Astrocyte of the hippocampus (primary cell): Measurements from ENCODE around the gene HOOK2.
A peak's percentile ranks its signal among the peaks of the same experiment; 100 is the strongest.

Experiments used
- DNase-seq: peaks from one replicate; pipeline ENCODE4 v3.0.0; 2011; ENCODE audit warnings: low read depth, low spot score

Gene HOOK2

DNA sequence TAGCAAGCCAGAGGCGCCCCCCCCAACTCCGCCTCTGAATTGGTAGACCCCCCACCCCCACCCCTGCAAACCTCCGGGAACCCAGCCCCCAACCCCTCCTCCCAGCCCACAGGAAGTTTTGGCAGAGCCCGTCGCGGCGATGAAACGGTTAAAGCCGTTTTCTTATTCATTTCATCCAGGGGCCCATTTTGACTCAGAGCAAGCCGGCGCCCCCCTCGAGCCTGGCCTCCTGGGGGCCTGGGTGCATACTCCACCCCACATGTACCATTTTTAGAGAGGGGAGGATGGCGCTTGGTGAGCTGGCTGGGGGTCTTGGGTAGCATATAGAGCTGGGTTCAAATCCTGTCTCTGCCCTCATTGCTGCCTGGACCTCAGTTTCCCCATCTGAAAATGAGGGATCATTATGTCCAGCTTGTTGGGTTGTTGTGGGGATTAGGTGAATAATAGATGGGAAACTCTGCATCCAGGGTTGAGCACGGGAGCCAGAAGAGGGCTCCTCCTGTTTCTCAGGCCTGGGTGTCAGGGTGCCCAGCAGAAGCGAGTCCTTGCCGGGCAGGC is 8.0 kb upstream of the HOOK2 start:
- DNase-seq, result no peak

DNA sequence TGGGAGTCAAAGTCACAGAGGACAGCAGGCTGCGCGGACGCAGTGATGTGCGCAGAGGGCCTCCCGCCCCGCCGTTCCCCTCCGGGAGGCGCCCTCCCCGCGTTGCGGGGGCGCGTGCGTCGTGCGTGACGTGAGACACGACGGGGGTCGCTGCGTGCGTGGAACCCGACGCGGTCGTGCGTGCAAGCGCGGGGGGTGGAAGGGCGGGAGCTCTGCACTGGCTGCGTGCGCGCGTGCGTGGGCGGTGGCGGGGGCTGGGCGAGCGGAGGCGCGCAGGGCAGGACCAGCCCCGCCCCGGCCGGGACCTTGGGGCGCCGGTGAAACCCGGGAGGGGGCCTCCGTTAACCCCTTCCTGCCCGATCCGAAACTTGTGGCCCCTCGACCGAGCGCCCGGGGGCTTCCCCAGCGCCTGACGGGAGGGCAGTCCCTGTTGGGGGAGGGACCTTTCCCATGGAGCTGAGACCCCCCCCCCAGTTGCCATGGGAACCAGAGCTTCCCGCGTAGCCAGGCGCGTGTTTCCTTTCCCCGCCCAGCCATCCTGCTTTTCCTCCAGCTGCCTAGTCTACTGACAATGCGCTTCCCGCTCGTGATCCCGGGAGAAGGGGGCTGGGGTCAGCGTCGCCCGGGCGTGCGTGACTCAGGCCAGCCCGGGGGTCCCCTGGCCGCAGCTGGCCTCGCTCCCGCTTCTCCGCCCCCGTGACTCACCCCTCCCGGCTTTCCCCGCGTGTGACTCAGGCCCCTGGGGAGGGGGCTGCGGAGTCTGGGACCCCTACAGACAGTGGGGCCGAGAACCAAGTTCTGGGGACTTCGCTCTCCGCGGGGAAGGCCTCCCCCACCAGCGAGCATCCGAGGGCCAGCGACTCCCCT is 7.3 kb upstream of the HOOK2 start:
- DNase-seq, result peak; percentile 88

DNA sequence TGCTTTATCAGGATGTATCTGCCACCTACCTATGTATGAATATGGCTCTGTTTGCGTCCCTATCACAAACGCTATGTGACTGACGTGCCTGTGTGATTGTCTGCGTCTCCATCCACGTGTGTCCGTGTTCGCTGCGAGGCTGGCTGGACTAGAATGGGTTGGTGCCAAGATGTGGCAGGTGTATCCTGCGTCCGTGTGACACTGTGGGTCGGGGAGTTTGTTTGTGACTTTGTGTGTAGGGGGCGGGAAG is 6.7 kb upstream of the HOOK2 start:
- DNase-seq, result no peak

DNA sequence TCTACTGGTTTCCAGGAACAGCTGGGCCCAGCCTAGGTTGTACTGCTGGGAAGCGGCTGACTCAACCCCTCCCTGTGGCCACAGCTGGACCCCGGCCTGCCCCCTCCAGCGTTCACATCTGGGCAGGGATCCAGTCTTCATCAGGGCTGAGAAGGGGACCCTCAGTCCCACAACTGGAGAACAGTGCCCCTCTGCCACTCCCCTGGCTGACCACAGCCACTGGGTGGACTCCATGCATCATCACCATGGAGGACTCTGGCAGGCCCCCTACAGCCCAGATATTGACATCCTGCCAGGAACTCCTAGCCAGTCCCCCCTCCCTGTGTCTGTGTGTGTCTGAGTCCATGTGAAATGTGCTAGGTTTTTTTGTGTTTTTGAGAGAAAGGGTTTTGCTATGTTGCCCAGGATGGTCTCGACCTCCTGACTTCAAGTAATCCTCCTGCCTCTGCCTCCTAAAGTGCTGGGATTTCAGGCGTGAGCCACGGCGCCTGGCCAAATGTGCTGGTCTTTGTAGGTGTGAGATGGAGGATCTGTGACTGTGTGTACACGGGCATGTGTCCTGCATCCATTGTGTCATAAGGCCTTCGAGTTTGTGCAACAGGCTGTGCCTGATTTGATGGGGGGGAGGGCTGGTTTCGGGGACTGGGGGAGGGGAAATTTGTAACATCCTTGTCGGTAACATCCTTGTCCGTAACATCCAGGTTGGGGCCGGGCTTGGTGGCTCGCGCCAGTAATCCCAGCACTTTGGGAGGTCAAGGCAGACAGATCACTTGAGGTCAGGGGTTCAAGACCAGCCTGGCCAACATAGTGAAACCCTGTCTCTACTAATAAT is 4.0 kb upstream of the HOOK2 start:
- peak; percentile 84 for DNase-seq

DNA sequence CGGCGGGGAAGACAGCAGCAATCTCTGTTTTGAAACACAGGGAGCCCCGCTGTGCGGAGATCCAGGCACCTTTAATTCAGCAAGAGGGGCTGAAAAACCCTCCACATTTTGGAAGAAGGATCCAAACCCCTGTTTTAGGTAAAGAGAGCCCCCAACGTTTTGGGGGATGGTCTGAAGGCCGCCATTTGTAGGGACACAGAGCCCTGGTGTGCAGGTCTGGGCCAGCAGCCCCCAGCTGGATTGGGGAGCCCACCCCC is 3.5 kb upstream of the HOOK2 start:
- DNase-seq, result no peak

DNA sequence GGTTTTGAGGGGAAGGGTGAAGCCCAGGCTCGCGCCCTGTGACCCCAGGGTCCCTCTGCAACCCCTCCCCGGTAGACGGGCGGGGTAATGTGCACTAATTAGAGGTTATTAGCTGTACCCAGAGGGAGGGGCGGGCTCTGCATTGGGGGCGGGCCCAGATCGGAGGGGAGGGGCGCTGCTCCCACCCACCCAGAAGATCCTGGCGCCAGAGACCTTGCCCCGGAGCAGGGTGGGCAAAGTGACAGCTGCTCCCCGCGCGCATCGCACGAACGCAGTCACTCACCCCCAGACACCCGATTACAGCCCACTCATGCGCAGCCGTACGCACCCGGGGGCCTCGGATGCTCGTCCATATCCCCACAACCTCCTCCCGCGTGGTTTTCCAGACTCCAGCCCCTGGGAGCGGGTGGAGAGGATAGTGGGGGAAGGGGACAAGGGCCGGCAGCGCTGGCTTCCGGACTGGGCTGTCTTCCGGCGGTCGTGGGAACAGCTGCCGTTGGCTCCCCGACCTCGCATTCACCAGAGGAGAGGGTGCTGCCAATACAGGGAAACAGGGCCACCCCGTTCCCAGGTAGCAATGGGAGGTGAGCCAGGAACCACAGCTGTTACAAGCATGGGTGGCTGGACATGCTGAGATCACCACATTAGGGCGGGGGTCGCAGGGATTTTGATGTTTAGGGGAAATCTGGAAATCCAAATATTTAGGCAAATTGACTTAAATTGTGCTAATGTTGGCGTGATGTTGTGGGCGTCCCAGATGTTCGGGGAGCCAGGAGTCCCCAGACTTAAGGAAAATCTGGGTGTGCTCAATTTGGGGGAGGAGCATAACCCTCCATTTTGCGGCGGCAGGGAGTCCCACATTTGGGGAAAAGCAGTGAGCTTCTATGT is 2.9 kb upstream of the HOOK2 start:
- DNase-seq, result peak; percentile 85

DNA sequence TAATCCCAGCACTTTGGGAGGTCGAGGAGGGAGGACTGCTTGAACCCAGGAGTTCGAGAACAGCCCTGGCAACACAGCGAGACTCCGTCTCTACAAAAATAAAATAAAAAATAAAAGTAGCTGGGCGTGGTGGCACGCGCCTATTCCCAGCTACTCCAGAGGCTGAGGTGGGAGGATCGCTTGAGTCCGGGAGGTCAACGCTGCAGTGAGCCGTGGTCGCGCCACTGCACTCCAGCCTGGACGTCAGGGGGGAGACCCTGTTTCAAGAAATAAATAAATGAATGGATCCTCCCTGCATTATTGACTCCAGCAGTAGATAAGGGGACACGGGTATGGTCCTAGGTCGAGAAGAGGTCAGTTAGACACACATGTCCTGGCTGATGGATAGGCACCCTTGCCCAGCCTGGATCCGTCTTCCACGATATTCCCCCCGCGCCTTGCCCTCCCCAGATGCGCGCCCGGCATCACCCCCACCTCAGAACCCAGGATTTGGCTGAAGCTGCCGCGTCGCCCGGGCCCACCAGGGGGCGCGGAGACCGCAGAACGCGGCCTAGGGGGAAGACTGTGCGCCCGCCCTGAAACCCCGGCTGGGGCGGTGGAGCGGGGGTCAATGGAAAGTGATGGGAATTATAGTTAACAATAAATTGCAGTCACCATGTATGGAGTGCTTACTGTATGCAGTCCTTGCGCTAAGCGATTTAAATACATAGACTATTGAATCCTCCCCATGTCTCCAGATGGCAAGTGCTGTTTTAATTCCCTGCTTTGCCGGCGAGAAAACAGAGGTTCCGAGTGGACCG is 2.1 kb upstream of the HOOK2 start:
- peak; percentile 92 for DNase-seq

DNA sequence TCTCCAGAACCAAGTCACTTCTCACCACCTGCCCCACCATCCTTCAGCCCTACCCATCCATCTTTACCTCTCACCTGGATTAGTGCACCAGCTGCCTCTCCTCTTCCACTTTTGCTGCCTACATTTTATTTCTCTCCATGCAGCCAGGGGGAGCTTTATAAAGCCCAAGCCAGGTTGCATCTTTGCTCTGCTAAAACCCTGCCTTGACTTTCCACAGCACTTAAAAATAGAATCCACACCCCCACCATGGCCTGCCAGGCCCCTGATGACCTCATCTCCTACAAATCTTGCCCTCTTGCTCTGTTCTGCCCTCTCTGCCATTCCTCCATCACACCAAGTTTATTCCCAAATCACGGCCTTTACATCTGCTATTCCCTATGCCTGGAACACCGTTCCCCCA is 1.8 kb downstream of the HOOK2 start:
- peak; percentile 47 for DNase-seq

DNA sequence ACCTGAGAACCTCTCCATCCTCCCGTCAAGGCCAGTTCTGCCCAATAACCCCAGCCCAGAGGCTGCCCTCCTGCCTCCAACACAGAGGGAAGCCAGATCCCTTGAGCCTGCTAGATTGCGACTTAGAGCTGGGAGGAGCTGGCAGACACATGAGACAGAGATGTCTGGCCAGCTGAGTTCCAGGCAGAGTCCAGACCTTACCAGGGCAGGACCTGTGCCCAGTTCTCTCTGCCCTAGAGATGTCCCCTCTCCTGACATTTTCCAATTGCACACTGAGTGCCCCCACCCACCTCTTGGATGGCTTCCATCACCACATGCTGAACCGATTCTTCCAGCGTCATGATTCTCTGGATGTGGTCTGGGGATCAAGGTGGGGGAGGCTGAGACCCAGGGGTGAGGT is 3.0 kb downstream of the HOOK2 start:
- DNase-seq, result no peak

DNA sequence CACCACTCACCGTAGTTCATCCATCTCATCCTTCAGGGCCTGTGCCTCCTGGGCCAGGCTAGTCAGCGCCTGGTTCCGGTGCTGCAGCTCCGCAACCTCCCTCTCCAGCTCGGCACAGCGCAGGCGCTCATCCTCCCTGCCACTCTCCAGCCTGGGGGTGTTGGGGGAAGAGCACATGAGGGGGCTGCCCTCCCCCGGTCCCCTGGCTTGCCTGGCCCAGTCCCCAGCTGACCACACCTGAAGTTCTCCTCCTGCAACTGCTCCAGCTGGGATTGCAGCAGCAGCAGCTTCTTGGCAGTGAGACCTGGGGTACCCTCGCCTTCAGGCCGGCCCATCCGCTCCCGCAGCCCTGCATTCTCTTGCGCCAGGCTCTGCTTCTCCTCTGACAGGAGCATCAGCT is 4.4 kb downstream of the HOOK2 start:
- no peak for DNase-seq

DNA sequence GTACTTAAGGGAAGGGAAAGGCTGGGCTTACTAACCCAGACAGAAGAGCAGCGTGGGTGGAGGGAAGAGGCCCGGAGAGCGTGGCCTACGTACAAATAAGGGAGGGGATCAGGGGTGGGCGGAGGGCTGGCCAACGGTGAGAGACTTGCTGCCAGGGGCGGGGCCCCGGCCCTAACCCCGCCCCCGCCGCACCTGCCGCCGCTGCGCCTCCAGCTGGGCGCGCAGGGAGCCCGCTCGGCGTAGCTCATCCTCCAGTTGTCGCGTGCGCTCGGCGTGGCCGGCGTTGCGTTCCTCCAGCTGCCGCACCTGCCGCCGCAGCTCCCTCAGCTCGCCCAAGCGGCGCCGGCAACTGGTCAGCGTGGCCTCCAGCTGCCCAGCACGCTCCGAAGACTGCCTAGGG is 5.7 kb downstream of the HOOK2 start:
- DNase-seq, result peak; percentile 37

DNA sequence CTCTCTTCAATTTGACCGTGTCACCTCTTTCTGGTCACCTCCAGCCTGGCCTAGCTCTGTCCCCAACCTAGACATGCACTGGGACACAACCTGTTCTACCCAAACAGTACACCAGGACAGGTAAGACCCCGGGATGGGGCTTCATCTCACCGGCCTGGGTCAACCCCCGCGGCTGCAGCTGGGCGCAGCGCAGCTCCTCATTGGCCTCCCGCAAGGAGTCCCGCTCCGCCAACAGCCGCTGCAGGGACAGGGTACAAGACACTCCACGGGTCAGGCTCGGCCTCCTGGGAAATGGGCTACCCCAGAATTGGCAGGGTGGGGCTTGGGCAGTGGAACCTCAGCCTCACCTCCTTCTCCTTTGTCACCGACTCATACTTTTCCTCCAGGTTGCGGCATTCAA is 7.7 kb downstream of the HOOK2 start:
- DNase-seq, result no peak

DNA sequence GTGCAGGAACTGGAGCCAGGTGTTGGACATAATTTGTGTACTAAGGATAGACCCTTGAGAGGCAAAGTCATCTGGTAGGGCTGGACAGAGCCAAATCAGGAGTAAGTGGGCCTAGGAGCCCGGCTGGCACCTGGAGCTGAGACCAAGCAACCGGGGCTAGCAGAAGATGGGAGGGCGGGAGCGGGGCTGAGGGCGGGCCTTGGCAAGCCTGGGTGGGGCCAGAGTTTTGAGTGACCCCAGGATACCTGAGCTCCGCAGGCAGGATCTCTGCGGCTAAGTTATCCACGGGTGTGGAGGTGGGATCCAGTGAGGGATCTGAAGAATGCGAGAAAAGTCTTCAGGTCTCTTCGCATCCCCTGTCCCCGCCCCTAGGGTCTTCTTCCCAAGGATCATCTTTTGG is 8.2 kb downstream of the HOOK2 start:
- no peak for DNase-seq

DNA sequence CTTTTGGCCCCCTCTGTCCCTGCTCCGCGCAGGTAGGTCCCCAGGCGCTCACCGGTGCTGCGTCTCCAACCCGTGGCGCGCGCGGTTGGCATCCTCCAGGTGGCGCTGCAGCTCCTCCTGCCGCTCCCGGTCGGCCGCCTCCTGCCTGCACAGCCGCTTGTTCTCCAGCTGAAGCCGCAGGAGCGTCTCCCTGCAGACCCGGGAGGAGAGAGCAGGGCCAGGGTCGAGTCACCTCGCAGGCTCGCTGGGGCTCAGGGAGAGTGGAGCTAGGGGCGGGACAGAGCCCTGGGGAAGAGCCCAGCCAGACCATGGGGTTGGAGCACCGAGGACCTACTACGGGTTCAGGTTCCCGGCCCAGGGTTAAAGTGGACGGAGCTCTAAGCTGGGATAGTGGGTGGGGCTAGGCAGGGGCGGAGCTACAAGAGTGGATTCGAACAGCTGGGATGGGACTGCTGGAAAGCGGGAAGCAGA is 9.3 kb downstream of the HOOK2 start:
- DNase-seq, result peak; percentile 86

DNA sequence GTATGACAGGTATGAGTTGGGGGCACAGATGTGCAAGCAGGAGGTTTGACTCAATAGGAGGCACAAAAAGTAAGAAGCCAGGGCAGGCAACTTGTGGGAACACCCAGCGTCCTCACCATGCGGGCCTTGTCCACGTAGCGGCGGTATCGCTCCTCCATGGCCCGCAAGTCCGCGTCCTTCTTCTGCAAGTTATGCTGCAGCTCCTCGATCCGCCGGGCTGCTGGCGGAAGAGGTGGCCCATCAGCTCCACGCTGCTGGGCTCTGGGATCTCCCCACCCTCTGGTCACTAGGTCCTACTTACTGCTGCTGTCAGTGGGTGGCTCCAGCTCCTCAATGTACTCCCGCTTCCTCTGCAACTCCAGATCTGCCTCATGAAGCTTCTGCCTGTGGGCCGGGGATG is 10.7 kb downstream of the HOOK2 start:
- DNase-seq, result no peak

DNA sequence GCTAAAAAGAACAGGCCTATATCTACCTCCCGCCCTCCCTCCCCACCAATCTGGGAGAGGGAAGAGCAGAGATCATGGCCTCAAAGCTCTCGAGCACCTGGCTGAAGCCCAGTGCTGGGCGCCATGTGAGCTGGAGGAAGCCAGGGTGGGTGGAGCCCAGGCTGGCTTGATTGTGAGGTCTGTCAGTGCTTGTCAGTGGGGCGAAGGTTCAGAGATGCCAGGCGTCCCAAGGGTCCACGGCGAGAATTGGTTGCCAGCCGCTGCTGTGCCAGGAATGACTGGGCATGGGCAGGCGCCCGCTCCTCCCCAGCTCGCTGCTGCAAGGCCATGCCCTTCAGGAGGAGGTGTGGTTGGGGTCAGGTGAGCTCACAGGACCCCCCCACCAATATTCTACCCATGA is 12.3 kb downstream of the HOOK2 start:
- no peak for DNase-seq

DNA sequence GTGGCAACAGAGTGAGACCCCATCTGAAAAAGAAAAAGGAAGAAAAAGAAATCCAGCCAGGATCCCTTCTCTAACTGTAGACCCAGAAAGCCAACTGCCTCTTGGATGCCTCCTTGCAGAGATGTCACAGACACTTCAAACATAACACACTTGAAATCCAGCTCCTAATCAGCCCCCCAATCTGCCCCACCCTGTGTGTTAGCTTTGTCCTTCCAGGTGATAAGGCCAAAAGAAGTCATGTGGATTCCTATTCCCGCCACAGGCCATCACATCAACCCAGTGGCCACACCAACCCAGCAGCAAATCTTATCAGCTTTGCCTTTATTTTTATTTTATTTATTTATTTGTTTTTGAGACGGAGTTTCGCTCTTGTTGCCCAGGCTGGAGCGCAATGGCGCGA is 15.7 kb downstream of the HOOK2 start:
- DNase-seq, result no peak

DNA sequence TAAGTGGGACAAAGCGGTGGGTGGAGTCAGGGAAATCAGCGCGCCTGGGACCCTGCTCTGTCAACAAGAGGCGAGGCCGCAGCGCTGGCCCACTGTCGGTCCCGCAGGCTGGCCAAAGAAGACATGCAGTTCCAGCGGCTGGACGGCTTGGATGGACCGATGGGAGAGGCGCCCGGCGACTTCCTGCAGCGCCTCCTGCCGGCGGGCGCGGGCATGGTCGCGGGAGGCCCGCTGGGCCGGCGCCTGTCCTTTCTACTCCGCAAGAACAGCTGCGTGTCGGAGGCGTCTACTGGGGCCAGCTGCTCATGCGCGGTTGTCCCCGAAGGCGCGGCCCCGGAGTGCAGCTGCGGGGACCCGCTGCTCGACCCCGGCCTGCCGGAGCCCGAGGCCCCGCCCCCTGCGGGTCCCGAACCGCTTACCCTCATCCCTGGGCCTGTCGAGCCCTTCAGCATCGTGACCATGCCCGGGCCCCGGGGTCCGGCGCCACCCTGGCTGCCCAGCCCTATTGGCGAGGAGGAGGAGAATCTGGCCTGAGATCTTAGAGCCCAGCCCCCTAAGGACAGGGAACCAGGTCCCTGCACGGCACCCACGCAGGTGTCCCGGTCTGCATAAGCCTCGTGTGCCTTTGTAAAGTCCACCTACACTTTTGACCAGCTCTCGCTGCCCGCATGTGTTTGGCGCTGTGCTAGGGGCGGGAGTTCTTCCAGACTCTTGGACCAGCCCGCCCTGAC is 17.6 kb downstream of the HOOK2 start:
- DNase-seq, result peak; percentile 88

DNA sequence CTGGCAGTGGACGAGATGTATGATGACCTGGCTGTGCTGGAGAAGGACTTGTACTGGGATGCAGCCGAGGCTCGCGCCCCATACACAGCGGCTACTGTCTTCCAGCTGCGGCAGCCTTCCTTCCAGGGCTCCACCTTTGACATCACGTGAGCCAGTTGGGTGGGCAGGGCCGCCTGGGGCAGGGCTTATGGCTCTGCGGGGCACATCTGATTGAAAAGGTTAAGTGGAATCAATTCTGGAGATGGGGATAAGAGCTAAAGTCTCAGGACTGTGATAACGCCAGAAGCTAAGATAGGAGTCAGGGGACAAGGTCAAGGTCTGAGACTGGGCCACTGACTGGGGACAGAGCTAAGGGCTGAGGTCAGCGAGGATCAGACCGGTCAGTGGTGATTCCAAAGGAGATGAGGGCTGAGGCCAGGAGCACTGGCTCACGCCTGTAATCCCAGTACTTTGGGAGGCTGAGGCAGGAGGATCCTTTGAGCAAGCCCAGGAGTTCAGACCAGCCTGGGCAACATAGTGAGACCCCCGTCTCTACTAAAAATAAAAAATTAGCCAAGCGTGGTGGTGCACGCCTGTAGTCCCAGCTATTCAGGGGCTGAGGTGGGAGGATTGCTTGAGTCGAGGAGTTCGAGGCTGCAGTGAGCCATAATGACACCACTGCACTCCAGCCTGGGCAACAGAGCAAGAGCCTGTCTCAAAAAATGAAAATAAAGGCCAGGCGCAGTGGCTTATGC is 19.0 kb downstream of the HOOK2 start:
- no peak for DNase-seq
